HG02973 (cell line): Measurements from ENCODE around the gene ADNP2.

ENCODE experiments used
- ATAC-seq: cut with Tn5 transposase; IDR thresholded peaks from one replicate; pipeline ENCODE4 v1.9.1; 2021; ENCODE audit warnings: moderate library complexity; ENCODE audit not compliant: unreplicated experiment

The ADNP2 gene

GRCh38 chr18:80108739-80109675 lies at the start of gene ADNP2:
ADNP2 (plus strand) TSS chr18:80109262; CDS start chr18:80117543, 8,281 bp downstream.
- peak; percentile 67 for ATAC-seq

GRCh38 chr18:80059945-80060344 lies 49.1 kb upstream of the ADNP2 start:
- ATAC-seq = no peak

GRCh38 chr18:80065705-80066104 lies 43.4 kb upstream of the ADNP2 start:
- no peak for ATAC-seq

- no peak for ATAC-seq
Measured at GRCh38 chr18:80067321-80067720, 41.7 kb upstream of the ADNP2 start.

GRCh38 chr18:80067897-80068296 lies 41.2 kb upstream of the ADNP2 start:
- no peak for ATAC-seq

GRCh38 chr18:80068571-80069272 lies 40.3 kb upstream of the ADNP2 start:
- ATAC-seq = no peak

GRCh38 chr18:80070825-80071224 lies 38.2 kb upstream of the ADNP2 start:
- ATAC-seq = no peak

GRCh38 chr18:80074183-80074582 lies 34.9 kb upstream of the ADNP2 start:
- ATAC-seq = no peak

- no peak for ATAC-seq
Measured at GRCh38 chr18:80074697-80075096, 34.4 kb upstream of the ADNP2 start.

- no peak for ATAC-seq
Measured at GRCh38 chr18:80075940-80076339, 33.1 kb upstream of the ADNP2 start.

GRCh38 chr18:80076379-80076778 lies 32.7 kb upstream of the ADNP2 start:
- ATAC-seq = no peak

GRCh38 chr18:80077873-80078272 lies 31.2 kb upstream of the ADNP2 start:
- no peak for ATAC-seq

- ATAC-seq = no peak
Measured at GRCh38 chr18:80086281-80086680, 22.8 kb upstream of the ADNP2 start.

- ATAC-seq = no peak
Measured at GRCh38 chr18:80088036-80088435, 21.0 kb upstream of the ADNP2 start.

- no peak for ATAC-seq
Measured at GRCh38 chr18:80088823-80089222, 20.2 kb upstream of the ADNP2 start.

GRCh38 chr18:80095414-80095813 lies 13.6 kb upstream of the ADNP2 start:
- ATAC-seq = no peak

GRCh38 chr18:80096032-80096565 lies 13.0 kb upstream of the ADNP2 start:
- no peak for ATAC-seq

GRCh38 chr18:80097201-80097600 lies 11.9 kb upstream of the ADNP2 start:
- ATAC-seq = no peak

GRCh38 chr18:80103231-80103630 lies 5.8 kb upstream of the ADNP2 start:
- no peak for ATAC-seq

- no peak for ATAC-seq
Measured at GRCh38 chr18:80104364-80104779, 4.7 kb upstream of the ADNP2 start.

GRCh38 chr18:80105369-80106167 lies 3.5 kb upstream of the ADNP2 start:
- no peak for ATAC-seq
